Skin epidermis (tissue), 12 donors: Measurements from ENCODE around the gene CMTM8.

Experiments
- H3K27ac ChIP-seq, 21 experiments: fragments of 200-600 bp; sonication (generic) in 11 of 21; one replicate each; pipeline ENCODE4 v1.5.0; 2020; ENCODE audit warnings: mild to moderate bottlenecking in 3 of 21, inconsistent platforms in 2 of 21, moderate library complexity in 2 of 21
- H3K4me3 ChIP-seq, 7 experiments: fragments of 200-600 bp; sonication (generic) in 2 of 7; one replicate each; pipeline ENCODE4 v1.5.0; 2020; ENCODE audit warnings: inconsistent platforms in 2 of 7, mild to moderate bottlenecking in 2 of 7, moderate library complexity in 1 of 7

The CMTM8 gene

DNA sequence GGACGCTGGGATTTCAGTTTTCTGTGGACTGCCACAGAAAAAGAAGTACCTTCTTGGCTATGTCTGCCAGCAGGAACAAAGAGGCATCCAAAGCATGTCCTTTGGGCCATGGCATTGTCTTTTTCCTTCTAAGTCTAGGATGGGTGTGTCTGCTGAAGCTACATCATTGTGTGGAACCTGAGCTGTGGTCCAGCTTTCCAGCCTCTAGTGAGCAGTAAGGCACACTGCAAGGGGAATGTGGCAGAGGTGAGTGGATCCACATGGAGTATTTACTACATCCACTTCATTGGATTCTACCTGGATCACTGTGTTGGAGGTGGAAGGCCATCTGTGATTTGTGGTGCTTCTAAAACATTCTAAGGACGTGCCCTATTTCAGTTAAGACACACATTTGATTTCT is 23.7 kb downstream of the CMTM8 start:
- no peak overlapping the region for H3K27ac ChIP-seq

DNA sequence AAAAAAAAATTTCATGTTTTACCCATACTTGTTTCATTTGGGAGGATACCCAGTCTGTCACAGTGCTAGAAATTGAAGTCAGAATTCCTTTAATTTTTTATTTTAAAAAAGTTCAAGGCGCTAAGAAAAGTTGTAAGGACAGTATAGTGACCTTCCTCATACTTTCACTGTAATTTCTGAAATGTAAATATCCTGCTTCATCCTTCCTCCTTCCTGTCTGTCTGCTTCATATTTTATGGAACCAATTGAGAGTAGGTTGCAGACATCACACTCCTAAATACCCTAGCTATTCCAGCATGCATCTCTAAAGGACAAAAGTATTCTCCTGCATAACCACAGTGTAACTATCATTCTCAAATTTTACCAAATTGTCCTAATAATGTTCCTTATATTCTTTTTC is 35.8 kb downstream of the CMTM8 start:
- Histone ChIP-seq H3K27ac (no peak overlapping the region), H3K4me3 (no peak overlapping the region)

More for the DNA sequence above, 23.7 kb downstream of the CMTM8 start:
- H3K4me3 ChIP-seq, result no peak overlapping the region

DNA sequence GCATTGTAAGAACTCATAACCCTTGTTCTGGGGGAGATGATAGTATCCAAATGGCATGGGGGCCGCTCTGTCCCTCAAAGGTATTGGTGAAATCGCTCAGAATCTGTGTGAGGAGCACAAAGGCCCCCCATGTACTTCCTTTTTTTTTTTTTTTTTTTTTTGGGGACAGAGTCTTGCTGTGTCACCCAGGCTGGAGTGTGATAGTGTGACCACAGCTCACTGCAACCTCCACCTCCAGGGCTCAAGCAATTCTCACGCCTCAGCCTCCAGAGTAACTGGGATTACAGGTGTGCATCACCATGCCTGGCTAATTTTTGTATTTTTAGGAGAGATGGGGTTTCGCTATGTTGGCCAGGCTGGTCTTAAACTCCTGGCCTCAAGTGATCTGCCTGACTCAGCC is 37.0 kb downstream of the CMTM8 start:
- Histone ChIP-seq H3K27ac (peak overlapping the region in 8 of 21 experiments; percentile 2 to 74 (median 43)), H3K4me3 (no peak overlapping the region)

DNA sequence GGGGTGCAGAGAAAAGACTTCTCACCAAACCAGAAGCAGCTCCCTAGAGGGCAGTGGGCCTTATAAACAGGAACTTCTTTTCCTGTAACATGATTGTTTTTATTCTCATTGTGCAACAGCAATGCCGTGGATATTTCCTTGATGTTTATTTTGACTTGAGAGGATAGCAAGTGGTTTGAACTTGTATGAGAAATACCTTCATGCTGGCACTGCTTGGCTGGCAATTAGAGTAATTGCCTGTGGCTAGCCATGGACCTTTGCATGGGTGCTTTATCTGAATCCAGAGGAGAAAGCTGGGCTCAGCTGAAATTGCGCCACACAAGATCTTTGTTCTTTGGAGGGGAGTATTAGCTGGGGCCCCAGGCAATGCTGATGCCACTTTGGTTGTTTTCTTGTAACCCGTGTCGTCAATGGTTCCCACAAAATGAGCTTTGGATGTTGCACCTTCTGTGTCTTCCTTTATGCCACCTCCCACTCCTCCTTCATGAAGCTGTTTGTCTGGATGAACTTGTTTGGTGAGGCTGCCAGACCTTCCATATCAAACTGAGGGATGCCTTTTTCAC is 37.9 kb downstream of the CMTM8 start:
- no peak overlapping the region for H3K4me3 ChIP-seq
- peak overlapping the region in 11 of 21 experiments; percentile 2 to 74 (median 37) for H3K27ac ChIP-seq

DNA sequence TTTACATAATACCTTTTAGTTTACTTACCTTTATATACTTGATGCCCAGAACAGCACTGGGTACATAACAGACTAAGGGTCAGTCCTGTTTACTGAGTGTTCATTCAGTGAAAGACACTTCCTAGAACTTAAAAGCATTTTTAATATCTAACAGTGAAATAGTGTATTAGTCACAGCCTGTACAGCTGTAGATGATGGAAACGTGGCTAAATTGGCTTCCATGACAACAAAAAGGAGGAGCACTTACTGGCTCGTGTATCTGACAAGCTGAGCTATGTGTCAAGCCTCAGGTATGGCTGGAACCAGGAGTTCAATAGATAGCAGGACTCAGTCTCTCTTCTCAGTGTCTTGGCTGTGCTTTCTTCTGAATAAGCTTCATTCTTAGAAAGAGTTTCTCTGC is 40.2 kb downstream of the CMTM8 start:
- no peak overlapping the region for H3K4me3 ChIP-seq
- H3K27ac ChIP-seq, result no peak overlapping the region

DNA sequence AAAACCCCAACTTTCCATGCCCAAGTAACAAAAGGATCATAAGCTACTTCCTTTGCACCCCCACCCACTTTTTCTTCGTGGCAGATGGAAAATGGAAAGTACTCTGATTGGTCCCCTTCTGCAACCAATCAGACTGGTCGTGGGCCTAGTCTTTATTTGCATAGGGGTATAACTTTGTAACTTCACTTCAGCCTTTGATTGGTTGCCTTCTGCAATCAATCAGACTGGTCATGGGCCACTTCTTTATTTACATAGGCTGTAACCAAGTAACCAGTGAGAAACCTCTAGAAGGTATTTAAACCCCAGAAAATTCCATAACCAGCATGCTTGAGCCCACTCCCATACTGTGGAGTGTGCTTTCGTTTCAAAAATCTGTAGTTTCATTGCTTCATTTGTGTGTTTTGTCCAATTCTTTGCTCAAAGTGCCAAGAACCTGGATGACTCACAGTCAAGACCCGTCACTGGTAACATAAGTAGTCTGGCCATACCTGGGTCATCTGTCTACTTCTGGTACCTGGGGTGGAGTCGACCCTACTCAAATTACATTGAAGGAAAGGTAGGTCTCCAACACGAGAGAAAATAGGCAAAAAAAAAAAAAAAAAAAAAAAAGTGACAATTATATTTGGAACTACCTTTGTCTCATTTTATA is 41.9 kb downstream of the CMTM8 start:
- Histone ChIP-seq H3K27ac (no peak overlapping the region), H3K4me3 (no peak overlapping the region)

DNA sequence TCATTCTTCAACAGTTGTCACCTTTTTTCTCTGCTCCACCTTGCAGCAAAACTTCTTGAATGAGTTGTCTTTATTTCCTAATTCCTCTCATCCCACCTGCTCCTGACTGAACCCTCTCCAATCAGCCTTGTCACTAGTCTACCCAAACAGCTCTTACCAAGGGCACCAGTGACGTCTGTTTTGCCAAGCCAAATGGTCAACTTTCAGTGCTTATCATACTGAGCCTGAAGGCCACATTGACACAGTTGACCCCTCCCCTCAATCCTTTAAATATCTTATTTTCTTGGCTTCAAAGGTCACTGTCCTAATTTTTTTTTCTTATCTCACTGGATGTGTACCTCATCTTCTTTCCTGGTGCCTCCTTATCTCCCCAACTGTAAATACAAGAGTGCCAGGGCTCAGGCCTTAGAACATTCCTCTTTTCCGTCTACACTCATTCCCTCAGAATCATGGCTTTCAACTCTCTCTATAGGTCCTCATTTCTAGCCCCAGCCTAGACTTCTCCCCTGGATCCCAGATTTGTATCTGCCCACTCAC is 43.2 kb downstream of the CMTM8 start:
- H3K27ac ChIP-seq, result no peak overlapping the region
- H3K4me3 ChIP-seq, result no peak overlapping the region

DNA sequence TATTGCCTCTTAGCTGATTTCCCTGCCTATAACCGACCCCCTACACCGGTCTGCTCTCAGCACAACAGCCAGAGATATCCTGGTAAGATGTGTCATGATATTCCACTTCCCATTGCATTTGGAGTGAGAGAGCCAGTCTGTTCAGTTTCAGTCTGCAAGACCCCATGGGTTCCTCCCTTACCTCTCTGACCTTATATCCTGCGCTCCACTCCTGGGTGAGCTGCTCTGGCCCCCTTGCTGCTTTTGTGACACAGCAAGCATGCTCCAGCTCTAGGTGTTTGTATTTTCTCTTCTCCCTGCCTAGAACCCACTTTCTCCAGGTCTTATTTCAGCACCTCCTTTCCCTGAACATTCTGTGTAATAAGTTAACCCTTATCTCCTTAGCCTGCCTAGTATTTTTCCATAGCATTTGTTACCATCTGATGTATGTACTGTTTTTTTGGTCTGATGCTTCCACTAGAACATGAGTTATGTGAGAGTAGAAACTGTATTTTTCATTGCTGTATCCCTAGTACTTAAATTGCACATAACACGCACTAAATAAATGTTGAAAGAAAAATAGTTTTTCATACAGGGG is 44.2 kb downstream of the CMTM8 start:
- Histone ChIP-seq H3K4me3 (no peak overlapping the region), H3K27ac (peak overlapping the region in 1 of 21 experiments; percentile 4)

DNA sequence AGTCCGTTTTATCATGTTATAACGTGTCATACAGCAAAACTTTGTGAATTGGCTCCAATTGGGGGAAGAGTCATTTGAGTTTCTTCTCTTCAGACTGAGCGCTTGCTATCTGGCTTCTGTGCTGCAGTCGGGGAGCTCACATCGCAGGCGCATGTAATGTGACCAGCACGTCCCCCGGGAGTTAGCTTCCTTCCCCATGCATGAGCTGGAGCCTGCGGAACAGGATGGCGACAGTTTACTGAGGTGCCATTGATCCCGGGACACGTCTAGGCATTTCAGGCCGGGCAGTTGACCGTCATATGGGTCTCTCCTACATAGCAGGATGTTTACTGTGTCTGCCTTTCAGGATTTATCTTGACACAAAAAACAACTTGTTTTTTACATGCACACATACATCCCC is 44.8 kb downstream of the CMTM8 start:
- Histone ChIP-seq H3K4me3 (no peak overlapping the region), H3K27ac (peak overlapping the region in 1 of 21 experiments; percentile 1)

DNA sequence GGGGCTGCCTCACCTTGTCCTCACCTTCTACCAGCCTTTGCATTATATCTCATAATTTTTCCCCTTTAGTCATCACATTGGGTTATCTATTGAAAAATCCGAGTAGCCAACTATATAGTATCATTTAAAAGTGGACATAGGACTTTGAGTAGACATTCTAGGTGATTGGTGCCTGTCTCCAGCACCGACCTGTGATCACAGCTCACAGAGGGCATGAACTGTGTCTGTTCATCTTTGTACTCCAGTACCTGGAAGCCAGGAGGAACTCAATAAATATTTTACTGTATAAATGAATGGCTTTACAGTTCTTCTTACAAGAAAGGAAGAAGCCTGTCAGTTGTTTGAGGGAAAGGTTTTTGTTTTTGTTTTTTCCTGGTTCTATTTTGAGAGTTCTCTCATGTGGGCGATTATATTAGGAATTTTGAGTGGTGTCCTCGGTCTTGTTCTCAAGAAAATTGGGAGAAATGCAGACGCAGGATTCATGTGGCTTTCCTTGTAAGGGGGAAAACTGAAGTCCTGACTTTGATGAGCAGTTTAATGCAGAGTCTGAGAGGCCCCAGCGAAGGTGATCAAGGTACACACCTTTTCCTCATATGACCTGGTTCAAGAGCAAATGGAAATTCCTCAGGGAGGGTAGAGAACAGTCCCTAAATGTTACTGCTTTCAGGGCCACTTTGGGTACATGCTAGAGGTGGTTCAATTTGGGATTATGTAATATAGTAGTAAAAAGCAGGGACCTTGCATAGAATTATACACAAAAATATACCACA is 46.1 kb downstream of the CMTM8 start:
- H3K4me3 ChIP-seq, result no peak overlapping the region
- H3K27ac ChIP-seq, result peak overlapping the region in 2 of 21 experiments; percentile 10 to 28

DNA sequence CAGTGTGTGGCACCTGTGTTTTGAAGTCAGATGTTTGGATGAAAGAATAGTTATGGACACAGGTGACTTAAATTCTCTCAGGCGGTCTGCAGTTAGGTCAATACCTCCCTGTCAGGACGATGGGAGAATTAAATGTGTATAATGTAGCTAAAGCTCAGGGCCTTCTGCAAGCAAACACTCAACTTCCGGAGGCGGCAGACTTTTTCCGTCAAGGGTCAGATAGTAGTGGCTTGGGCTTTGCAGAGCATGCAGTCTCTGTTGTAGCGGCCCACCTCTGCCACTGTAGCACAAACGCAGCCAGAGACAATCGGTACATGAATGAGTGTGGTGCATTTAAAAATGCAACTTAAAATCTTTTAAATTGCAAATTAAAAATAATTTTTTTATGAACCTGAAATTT is 47.4 kb downstream of the CMTM8 start:
- Histone ChIP-seq H3K27ac (peak overlapping the region in 4 of 21 experiments; percentile 18 to 44 (median 30)), H3K4me3 (no peak overlapping the region)

DNA sequence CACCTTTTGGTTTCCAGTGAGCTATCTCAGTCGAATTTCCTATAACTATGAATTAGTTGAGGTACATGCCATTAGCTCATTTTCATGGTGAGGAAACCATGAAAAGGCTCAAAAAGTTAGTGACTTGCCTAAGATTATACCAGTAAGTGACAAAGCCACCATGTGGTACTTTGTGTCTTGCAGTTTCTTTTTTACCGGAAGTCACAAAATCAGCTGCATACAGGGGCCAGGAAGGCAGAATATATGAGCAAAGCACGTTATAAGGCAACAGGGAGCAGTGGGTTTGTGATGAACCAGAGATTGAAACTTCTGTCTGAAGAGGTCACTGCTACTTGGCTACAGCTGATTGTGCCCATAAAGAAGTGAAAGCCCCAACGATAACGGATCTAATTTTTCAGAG is 50.3 kb downstream of the CMTM8 start:
- Histone ChIP-seq H3K27ac (peak overlapping the region in 2 of 21 experiments; percentile 38 to 65), H3K4me3 (no peak overlapping the region)

DNA sequence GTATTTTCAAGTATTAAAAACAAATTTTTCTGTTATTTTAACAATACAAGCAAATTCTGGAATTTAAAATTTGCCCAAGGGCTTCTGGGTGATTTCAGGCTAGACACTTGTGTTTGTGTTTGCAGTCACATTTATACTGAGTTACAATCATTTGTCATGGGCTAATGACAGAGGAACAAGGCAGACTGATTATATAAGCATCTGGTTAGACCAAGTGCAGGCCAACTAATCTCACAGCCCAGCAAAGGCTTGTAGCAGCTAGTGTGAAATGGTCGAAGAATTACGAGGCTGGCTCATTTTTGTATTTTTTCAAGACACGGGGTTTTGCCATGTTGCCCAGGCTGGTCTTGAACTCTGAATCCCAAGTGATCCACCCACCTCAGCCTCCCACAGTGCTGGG is 52.1 kb downstream of the CMTM8 start:
- Histone ChIP-seq H3K27ac (no peak overlapping the region), H3K4me3 (no peak overlapping the region)

DNA sequence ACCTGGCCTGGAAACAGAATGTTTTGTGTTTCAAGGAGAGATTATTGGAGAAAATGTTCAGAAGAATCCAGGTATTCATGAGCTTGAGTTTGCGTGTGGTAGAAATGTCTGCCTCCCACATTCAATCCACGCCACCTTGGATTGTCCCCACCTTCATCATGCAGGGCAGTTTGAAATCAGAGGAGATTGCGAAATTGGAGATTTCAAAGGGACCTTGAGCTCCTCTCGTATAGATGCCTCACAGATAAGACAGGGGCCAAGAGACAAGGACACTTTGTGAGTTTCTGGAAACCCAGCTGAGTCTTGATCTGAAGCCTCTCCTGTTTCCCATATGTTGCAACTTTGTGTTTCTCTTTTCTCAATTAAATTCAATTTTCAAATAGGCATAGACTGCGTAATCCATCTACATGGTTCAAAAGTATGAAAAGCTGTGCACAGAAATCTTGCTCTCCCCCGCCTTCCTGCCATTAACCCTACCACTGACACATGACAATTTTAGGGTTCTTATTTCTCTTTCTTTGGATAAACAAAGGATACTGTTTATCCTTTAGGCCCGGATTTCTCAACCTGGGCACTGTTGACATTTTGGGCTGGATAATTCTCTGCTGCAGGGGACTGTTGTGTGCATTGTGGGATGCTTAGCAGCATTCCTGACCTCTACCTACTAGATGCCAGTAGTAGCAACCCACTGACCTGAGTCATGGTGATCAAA is 53.8 kb downstream of the CMTM8 start:
- Histone ChIP-seq H3K4me3 (no peak overlapping the region), H3K27ac (peak overlapping the region in 2 of 21 experiments; percentile 18 to 34)

DNA sequence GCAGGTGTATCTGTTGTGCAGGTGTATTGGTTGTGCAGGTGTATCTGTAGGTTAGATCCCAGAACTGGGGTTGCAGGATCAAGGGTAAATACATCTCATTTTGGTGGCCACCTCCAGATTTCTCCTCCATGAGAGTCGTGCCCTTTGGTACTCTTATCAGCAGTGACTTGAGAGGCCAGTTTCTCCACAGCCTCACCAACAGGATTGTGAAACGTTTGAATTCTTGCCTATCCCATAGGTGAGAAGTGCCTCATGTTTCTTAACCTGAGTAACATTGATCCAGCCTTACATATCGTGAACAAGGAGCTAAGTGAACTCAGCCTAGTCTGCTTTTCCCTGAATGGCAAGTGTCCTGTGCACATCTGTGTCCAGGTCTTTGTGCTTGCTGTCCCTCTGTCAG is 55.4 kb downstream of the CMTM8 start:
- Histone ChIP-seq H3K4me3 (no peak overlapping the region), H3K27ac (peak overlapping the region in 1 of 21 experiments; percentile 41)

DNA sequence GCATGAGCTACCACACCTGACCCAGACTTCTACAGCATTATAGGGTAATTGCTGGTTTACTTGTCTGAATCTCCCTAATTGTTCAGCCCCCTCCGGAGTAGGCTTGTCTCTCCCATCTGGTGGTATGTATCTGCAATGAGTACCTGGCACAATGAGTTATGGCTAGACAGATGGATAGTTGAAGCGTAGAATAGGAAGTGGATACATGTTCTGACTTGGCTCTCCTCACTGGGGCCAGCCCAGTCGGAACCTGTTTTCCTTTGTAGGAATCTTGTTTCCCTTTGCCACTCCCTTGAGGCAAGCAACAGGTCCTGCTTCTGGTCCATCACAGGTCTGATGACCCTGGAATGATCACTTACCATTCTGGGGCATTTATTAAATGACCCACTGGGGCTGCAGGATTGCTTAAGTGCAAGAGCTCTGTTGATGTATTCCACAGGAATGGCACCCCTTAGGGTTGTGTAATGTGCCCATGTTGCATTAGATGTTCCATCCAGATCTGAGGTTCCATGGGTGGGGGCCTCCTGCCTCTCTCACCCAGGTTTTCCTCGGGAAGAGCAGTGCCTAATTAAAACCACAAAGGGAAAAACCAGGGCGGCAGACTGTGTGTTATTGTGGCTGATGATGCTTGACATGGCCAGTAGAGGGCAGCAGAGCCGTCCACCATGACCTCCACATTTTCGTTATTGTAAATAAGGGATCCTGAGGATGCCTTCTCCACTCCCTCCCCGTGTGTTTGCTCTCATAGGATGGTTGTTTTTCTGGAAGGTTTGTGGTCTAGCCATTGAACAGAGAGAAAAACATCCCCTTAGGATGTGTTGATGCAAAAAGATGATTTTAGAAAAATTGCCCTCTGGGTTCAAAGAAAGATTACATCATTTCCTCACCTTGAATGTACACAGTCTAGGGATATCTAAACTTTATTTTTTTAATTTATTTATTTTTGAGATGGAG is 58.0 kb downstream of the CMTM8 start:
- Histone ChIP-seq H3K4me3 (no peak overlapping the region), H3K27ac (peak overlapping the region in 7 of 21 experiments; percentile 20 to 53 (median 36))

DNA sequence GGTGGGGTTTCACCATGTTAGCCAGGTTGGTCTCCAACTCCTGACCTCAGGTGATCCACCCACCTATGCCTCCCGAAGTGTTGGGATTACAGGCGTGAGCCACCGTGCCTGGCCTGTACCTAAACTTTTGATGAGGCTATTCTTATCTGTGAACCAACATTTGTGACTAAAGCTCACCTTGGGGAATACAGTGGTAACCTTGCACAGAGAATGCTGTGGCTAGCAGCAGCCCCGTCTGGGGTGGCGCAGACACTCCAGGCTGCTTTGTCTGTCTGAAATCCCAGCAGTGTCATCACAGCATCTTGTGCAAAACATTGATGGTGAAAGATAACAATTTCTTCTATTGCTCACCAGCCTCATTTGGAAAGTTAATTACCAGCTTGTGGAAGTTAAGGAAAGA is 58.9 kb downstream of the CMTM8 start:
- peak overlapping the region in 4 of 21 experiments; percentile 20 to 53 (median 48) for H3K27ac ChIP-seq
- H3K4me3 ChIP-seq, result no peak overlapping the region

DNA sequence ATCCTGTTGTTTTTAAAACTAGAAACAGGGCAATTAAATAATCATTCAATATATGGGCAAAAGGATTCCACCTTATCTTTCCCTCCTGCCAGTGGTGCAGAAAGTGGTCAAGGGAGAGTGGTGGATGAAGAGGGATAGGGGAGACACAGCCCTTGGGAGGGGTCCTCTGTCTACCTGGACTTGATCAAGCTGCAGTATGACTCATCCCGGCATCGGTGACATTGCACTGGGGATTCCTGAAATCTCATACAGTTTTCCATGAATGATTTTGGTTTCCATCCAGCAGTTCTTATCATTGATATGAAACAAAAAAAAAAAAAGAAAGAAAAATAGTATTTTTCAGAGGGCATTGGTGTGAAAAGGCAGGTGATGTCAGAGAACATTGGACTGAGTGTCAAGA is 62.9 kb downstream of the CMTM8 start:
- Histone ChIP-seq H3K27ac (peak overlapping the region in 2 of 21 experiments; percentile 18 to 82), H3K4me3 (no peak overlapping the region)
